ENCODE results near the gene RECK. TPM values are rescaled to one million over a fixed set of nuclear protein-coding genes. Genes with fewer than 3 reads are reported as not detected.
A peak's percentile ranks its signal among the peaks of the same experiment; 100 is the strongest.

RECK gene
- total and polyA plus RNA-seq, 2 experiments from 2014 or later, result 8.1 to 11.6 TPM

GRCh38 chr9:36118706-36119105 is 82.0 kb downstream of the RECK start:
- H3F3A ChIP-seq (replicated peaks; ENCODE audit: low read depth), result no peaks in the 10 kb centered on the region
- H3K9me2 ChIP-seq (ENCODE audit: insufficient read depth), result no peaks in the 10 kb centered on the region
- no peaks in the 10 kb centered on the region for H3K27me3 ChIP-seq (ENCODE audit: insufficient read depth)
- H3K4me1 ChIP-seq (ENCODE audit: insufficient read depth), result 0 out of 2 replicates have a peak, but pooled peaks cover 3% of the 10 kb centered on the region
- no peaks in the 10 kb centered on the region for H4K20me1 ChIP-seq (replicated peaks; ENCODE audit: insufficient read depth)
- DNase-seq (ENCODE audit: low spot score) (no peak), ATAC-seq (peak; percentile 29; the same call in 1 of the 3 replicates)
- H3K27me3 Mint-ChIP-seq (ENCODE audit: insufficient read depth, low read depth, poor library complexity), result peaks cover 2% of the 10 kb centered on the region
- H2AFZ ChIP-seq, result no peak overlapping the region
- H3K79me2 ChIP-seq (replicated peaks; ENCODE audit: insufficient read depth), result no peaks in the 10 kb centered on the region
- H3K4me1 Mint-ChIP-seq, result peaks cover 5% of the 10 kb centered on the region
- H3K9me3 Mint-ChIP-seq, result no peaks in the 10 kb centered on the region
- H3K4me3 ChIP-seq, result no peak overlapping the region
- H3K36me3 Mint-ChIP-seq (ENCODE audit: low read depth), result no peaks in the 10 kb centered on the region
- H3K27ac ChIP-seq (ENCODE audit: low read depth), result no peak overlapping the region
- no peak for TF ChIP-seq EZH2phosphoT487 (IDR thresholded peaks at IDR 0.05; ENCODE audit: unreplicated experiment)
- TF ChIP-seq REST (IDR thresholded peaks at IDR 0.05; ENCODE audit: unreplicated experiment), result no peak
- TF ChIP-seq ZNF331 (CRISPR knock-in tag; IDR thresholded peaks at IDR 0.05; ENCODE audit: low read depth), result no peak
- TF ChIP-seq POLR2AphosphoS5 (IDR thresholded peaks at IDR 0.05; ENCODE audit: low read depth), result no peak
- no peak for TF ChIP-seq JUNB (IDR thresholded peaks at IDR 0.05; ENCODE audit: unreplicated experiment)
- no peak for TF ChIP-seq ETS1 (IDR thresholded peaks at IDR 0.05)
- no peak for TF ChIP-seq CREB1 (CRISPR knock-in tag; IDR thresholded peaks at IDR 0.05; ENCODE audit: low read depth)
- no peak for TF ChIP-seq NANOG (IDR thresholded peaks at IDR 0.05; ENCODE audit: borderline replicate concordance)
- TF ChIP-seq ZNF462 (CRISPR knock-in tag; IDR thresholded peaks at IDR 0.05), result no peak
- TF ChIP-seq STAT1 (IDR thresholded peaks at IDR 0.05; ENCODE audit: unreplicated experiment), result no peak
- TF ChIP-seq EZH2 (IDR thresholded peaks at IDR 0.05; ENCODE audit: low read depth, unreplicated experiment), result no peak
- no peak for TF ChIP-seq CTCF (conservative IDR thresholded peaks at IDR 0.05; ENCODE audit: low read depth in 2 of 2)
- no peak for TF ChIP-seq ZNF114 (CRISPR knock-in tag; IDR thresholded peaks at IDR 0.05)
- H3K4me3 Mint-ChIP-seq, result no peak overlapping the region
- no peak overlapping the region for H3K4me2 ChIP-seq
- no peaks in the 10 kb centered on the region for H3K36me3 ChIP-seq (ENCODE audit: insufficient read depth)
- H3K27ac Mint-ChIP-seq, result peak overlapping the region; percentile 39; the same call in 1 of the 2 replicates
